Fibroblast of lung (primary cell): ENCODE measurements around the gene C19orf67. TPM values are rescaled to one million over a fixed set of nuclear protein-coding genes. Genes with fewer than 3 reads are reported as not detected.

Experiments used
- DNase-seq, 2 donors: peaks; one replicate each; pipeline versions ENCODE4 v3.0.0 to v3.0.0-alpha.2; 2010; ENCODE audit warnings: low read depth in 2 of 2
- H2AFZ ChIP-seq: 2 replicates; pipeline ENCODE4 v1.5.1; 2012; ENCODE audit warnings: low read length, control low read depth, inconsistent platforms
- H3K27ac ChIP-seq: 2 replicates; pipeline ENCODE4 v1.5.1; 2011; ENCODE audit warnings: low read length, control low read depth; ENCODE audit not compliant: insufficient read depth
- H3K27me3 ChIP-seq: 2 replicates; pipeline ENCODE4 v1.5.1; 2011; ENCODE audit warnings: mild to moderate bottlenecking, low read length; ENCODE audit not compliant: control insufficient read depth, insufficient read depth
- H3K36me3 ChIP-seq: 2 replicates; pipeline ENCODE4 v1.5.1; 2011; ENCODE audit warnings: low read length; ENCODE audit not compliant: control insufficient read depth, insufficient read depth
- H3K4me1 ChIP-seq: 2 replicates; pipeline ENCODE4 v1.5.1; 2011; ENCODE audit warnings: low read length; ENCODE audit not compliant: control insufficient read depth, insufficient read depth; ENCODE audit errors: extremely low read depth
- H3K4me2 ChIP-seq: 2 replicates; pipeline ENCODE4 v1.5.1; 2011; ENCODE audit warnings: low read length, control low read depth; ENCODE audit not compliant: insufficient read depth; ENCODE audit errors: extremely low read depth
- H3K4me3 ChIP-seq, 4 experiments: fragments of 200-600 bp in 1 of 4; sonication (generic) in 1 of 4; replicated peaks in 1 of 4; 2 replicates each; pipeline ENCODE4 v1.5.1; 2011 to 2016; ENCODE audit warnings: low read length in 4 of 4, low read depth in 3 of 4, mild to moderate bottlenecking in 3 of 4, control low read depth in 2 of 4, inconsistent platforms in 1 of 4, mixed read lengths in 1 of 4; ENCODE audit not compliant: insufficient read depth in 1 of 4; ENCODE audit errors: control extremely low read depth in 1 of 4
- H3K79me2 ChIP-seq: 2 replicates; pipeline ENCODE4 v1.5.1; 2012; ENCODE audit warnings: mild to moderate bottlenecking, low read length, inconsistent platforms; ENCODE audit not compliant: control insufficient read depth, insufficient read depth
- H3K9ac ChIP-seq: 2 replicates; pipeline ENCODE4 v1.5.1; 2011; ENCODE audit warnings: mild to moderate bottlenecking, low read length, control low read depth; ENCODE audit not compliant: insufficient read depth
- H3K9me3 ChIP-seq: 2 replicates; pipeline ENCODE4 v1.5.1; 2012; ENCODE audit warnings: low read depth, low read length; ENCODE audit not compliant: control insufficient read depth, insufficient read depth
- H4K20me1 ChIP-seq: 2 replicates; pipeline ENCODE4 v1.5.1; 2011; ENCODE audit warnings: low read length; ENCODE audit not compliant: control insufficient read depth, insufficient read depth; ENCODE audit errors: extremely low read depth
- CTCF ChIP-seq, 2 donors: IDR thresholded peaks in 1 of 2; conservative IDR thresholded peaks in 1 of 2; 1 replicate in 1 of 2; 2 replicates in 1 of 2; pipeline ENCODE4 v1.5.1; 2011 to 2012; ENCODE audit warnings: low read length in 2 of 2, control low read depth in 1 of 2, inconsistent platforms in 1 of 2, low read depth in 1 of 2, mild to moderate bottlenecking in 1 of 2
- EZH2 ChIP-seq: IDR thresholded peaks from 2 replicates; pipeline ENCODE4 v1.5.1; 2012; ENCODE audit warnings: low read length, control low read depth, mild to moderate bottlenecking; ENCODE audit errors: missing control alignments
- polyA plus RNA-seq, 2 donors: library from polyadenylated mRNA; depleted of rRNA in 1 of 2; stranded (reverse) in 1 of 2; unstranded in 1 of 2; fragments of >200 nt; gene quantifications; 2 replicates each; pipeline ENCODE4 v1.2.1, GENCODE V29; 2011 to 2012; ENCODE audit warnings: missing spikeins in 1 of 2
- total RNA-seq: library from RNA; depleted of rRNA; stranded (reverse); fragments of >200 nt; gene quantifications from 2 replicates; pipeline ENCODE4 v1.2.1, GENCODE V29; 2014

Gene C19orf67
- total and polyA plus RNA-seq, 2 donors (not counting 1 experiment from before 2014, with no cell fraction given), result not detected

GRCh38 chr19:14081797-14082674 lies 3.5 kb downstream of the C19orf67 start:
- peak overlapping the region; percentile 85 for H2AFZ ChIP-seq
- peak overlapping the region; percentile 96 for H3K4me2 ChIP-seq
- H3K27me3 ChIP-seq, result no peaks in the 10 kb centered on the region
- H3K9ac ChIP-seq, result peak overlapping the region; percentile 84
- peak in 1 of 2 donors; percentile 48 for DNase-seq
- peak overlapping the region; percentile 65 to 86 (median 76) for H3K4me3 ChIP-seq
- no peaks in the 10 kb centered on the region for H3K4me1 ChIP-seq
- H3K9me3 ChIP-seq, result no peaks in the 10 kb centered on the region
- no peaks in the 10 kb centered on the region for H4K20me1 ChIP-seq
- TF ChIP-seq EZH2 (no peak), CTCF (conservative IDR thresholded peaks at IDR 0.05 in 1 of 2, IDR thresholded peaks at IDR 0.05 in 1 of 2; ENCODE audit: low read depth in 1 of 2, low read length in 2 of 2) (no peak)
- H3K27ac ChIP-seq, result peak overlapping the region; percentile 77
- H3K79me2 ChIP-seq, result no peaks in the 10 kb centered on the region
- H3K36me3 ChIP-seq, result no peaks in the 10 kb centered on the region

GRCh38 chr19:14080887-14081796 lies 4.4 kb downstream of the C19orf67 start:
- H3K79me2 ChIP-seq, result no peaks in the 10 kb centered on the region
- no peaks in the 10 kb centered on the region for H3K9me3 ChIP-seq
- peak overlapping the region; percentile 76 to 86 (median 82) for H3K4me3 ChIP-seq
- H3K27me3 ChIP-seq, result no peaks in the 10 kb centered on the region
- peak overlapping the region; percentile 84 for H3K9ac ChIP-seq
- peak overlapping the region; percentile 90 for H2AFZ ChIP-seq
- peak overlapping the region; percentile 77 for H3K27ac ChIP-seq
- TF ChIP-seq CTCF (conservative IDR thresholded peaks at IDR 0.05 in 1 of 2, IDR thresholded peaks at IDR 0.05 in 1 of 2; ENCODE audit: low read depth in 1 of 2, low read length in 2 of 2) (no peak), EZH2 (no peak)
- no peaks in the 10 kb centered on the region for H3K4me1 ChIP-seq
- DNase-seq, result peak; percentile 98 to 100
- peak overlapping the region; percentile 96 for H3K4me2 ChIP-seq
- H3K36me3 ChIP-seq, result no peaks in the 10 kb centered on the region
- no peaks in the 10 kb centered on the region for H4K20me1 ChIP-seq

GRCh38 chr19:14078411-14078810 lies 7.2 kb downstream of the C19orf67 start:
- no peak overlapping the region for H3K4me2 ChIP-seq
- H3K9me3 ChIP-seq, result no peaks in the 10 kb centered on the region
- no peak for DNase-seq
- peaks cover 3% of the 10 kb centered on the region for H3K4me1 ChIP-seq
- no peak overlapping the region for H3K4me3 ChIP-seq
- no peak overlapping the region for H3K9ac ChIP-seq
- no peak overlapping the region for H2AFZ ChIP-seq
- no peaks in the 10 kb centered on the region for H3K27me3 ChIP-seq
- no peaks in the 10 kb centered on the region for H3K79me2 ChIP-seq
- no peak overlapping the region for H3K27ac ChIP-seq
- no peaks in the 10 kb centered on the region for H3K36me3 ChIP-seq
- no peaks in the 10 kb centered on the region for H4K20me1 ChIP-seq
- TF ChIP-seq EZH2 (no peak), CTCF (conservative IDR thresholded peaks at IDR 0.05 in 1 of 2, IDR thresholded peaks at IDR 0.05 in 1 of 2; ENCODE audit: low read depth in 1 of 2, low read length in 2 of 2) (no peak)
